Measurements from ENCODE around the gene HECTD2. TPM values are rescaled to one million over a fixed set of nuclear protein-coding genes. Genes with fewer than 3 reads are reported as not detected.
"Not testable (repeated sequence)": the region's sequence is repeated elsewhere in the genome, so short reads cannot be mapped to it uniquely, and the experiment has no call there.

HECTD2 gene
- total RNA-seq, 1 donor from 2014 or later = 8.1 TPM

DNA sequence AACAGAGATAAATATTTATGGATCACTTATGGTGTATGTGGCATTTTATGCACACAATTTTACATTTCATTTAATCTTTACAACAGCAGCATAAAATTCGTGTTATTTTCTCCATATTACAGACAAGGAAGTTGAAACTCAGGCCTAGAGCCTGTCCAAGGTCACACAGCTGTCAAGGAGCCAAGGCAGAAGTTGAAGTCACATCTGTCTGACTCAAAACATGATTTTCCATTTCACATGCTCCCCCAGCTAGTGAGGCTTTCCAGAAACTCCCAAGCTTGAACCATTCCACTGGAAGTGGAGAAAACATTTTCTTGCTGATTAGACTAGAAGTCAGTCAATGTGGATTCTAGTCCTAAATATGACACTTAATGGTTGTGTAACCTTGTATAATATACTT, 110.5 kb downstream of the HECTD2 start:
- ATAC-seq (ENCODE audit: low read depth) = no peak
- no peak for DNase-seq
- peaks cover 3% of the 10 kb centered on the region for H3K9me3 Mint-ChIP-seq
- no peak overlapping the region for H3K4me3 Mint-ChIP-seq
- H3K4me1 Mint-ChIP-seq = no peaks in the 10 kb centered on the region
- intact Hi-C loops (cut with micrococcal nuclease) = no loop called here
- peaks cover 5% of the 10 kb centered on the region for H3K27me3 Mint-ChIP-seq
- ChIA-PET CTCF (no interaction called here), POLR2A (no interaction called here)
- H3K36me3 Mint-ChIP-seq (ENCODE audit: low read depth) = no peaks in the 10 kb centered on the region
- TF ChIP-seq, protein P1, sequence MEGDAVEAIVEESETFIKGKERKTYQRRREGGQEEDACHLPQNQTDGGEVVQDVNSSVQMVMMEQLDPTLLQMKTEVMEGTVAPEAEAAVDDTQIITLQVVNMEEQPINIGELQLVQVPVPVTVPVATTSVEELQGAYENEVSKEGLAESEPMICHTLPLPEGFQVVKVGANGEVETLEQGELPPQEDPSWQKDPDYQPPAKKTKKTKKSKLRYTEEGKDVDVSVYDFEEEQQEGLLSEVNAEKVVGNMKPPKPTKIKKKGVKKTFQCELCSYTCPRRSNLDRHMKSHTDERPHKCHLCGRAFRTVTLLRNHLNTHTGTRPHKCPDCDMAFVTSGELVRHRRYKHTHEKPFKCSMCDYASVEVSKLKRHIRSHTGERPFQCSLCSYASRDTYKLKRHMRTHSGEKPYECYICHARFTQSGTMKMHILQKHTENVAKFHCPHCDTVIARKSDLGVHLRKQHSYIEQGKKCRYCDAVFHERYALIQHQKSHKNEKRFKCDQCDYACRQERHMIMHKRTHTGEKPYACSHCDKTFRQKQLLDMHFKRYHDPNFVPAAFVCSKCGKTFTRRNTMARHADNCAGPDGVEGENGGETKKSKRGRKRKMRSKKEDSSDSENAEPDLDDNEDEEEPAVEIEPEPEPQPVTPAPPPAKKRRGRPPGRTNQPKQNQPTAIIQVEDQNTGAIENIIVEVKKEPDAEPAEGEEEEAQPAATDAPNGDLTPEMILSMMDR (IDR thresholded peaks at IDR 0.05) = no peak
- no peak overlapping the region for H3K27ac Mint-ChIP-seq

DNA sequence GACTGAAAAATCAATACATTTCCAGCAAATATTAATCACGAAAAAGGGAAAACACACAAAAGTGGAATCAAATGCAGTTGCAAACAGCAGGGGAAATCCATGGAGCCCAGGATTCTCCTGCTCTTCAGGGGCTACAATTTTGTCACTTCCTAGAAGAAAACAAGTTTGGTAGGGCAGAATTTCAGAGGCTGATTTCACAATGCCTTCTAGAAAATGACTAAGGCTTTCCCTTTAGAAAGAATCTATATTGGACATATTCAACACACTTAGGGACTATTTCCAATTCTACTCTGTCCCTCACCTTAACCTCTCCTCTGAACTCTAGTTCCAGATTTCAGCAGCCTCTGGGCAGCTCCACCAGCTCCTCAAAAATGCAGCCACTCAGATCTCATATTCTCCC, 111.3 kb downstream of the HECTD2 start:
- no peak overlapping the region for H3K4me3 Mint-ChIP-seq
- peaks cover 3% of the 10 kb centered on the region for H3K9me3 Mint-ChIP-seq
- TF ChIP-seq, protein P1 (IDR thresholded peaks at IDR 0.05) = no peak
- ChIA-PET CTCF (no interaction called here), POLR2A (no interaction called here)
- H3K36me3 Mint-ChIP-seq (ENCODE audit: low read depth) = no peaks in the 10 kb centered on the region
- peaks cover 5% of the 10 kb centered on the region for H3K27me3 Mint-ChIP-seq
- DNase-seq = no peak
- ATAC-seq (ENCODE audit: low read depth) = no peak
- intact Hi-C loops (cut with micrococcal nuclease) = no loop called here
- H3K27ac Mint-ChIP-seq = no peak overlapping the region
- H3K4me1 Mint-ChIP-seq = no peaks in the 10 kb centered on the region

DNA sequence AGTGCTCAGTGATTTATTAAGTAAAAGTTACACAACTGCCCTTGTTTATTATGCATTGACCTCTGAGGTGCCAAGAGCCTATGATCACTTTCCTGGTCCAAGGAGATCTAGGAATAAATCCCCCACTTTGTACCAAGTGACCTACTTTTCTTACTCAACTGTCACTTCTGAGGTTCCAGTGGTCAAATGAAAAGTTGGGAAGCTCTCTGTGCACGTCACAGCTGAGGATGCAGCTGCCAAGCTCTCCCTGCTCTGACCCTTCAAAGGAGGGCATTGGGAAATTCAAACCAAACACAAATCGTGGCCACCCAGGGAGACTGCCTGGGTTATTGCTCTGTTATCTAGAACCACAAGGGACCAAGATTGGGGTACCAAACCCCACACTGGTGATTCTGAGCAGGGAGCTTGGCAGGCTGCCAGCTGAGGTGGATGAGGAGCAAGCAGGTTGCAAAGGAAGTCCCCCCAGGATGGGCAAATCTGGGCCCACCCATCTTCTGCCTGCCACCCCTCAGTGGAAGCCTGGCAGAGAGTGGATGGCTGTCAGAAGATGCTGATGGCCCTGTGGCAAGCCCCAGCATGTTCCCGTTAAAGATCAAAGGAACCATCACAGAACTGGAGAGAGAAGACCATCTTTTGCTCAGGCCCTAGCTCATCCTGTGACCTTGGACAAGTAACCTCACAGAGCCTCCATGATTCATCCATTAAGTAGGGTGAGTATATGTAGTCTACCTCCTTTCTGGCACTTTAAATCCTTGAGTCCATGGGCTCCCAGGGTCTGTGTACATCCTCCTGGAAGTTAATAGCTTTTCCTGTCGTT, 116.0 kb downstream of the HECTD2 start:
- Mint-ChIP-seq H3K4me1 (no peaks in the 10 kb centered on the region), H3K27ac (no peak overlapping the region)

DNA sequence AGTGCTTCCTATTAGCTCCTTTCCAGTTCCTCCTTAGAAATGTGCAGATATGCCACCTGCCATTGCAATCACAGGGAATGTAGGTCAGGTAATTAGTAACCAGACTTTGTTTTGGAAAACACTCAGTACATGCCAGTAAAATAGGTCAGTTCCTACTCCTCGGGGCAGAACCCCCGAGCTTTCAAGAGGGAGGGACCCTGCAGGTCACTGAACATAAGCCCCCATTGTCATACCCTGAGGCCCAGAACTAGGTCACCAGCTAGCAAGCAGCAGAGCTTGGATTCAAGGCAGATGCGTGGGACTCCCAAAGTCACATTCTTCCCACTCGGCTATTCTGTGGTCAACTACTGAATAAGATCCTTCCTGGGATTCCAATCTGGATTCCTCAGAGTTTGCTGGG, 117.9 kb downstream of the HECTD2 start:
- CTCF ChIA-PET = no interaction called here
- H3K36me3 Mint-ChIP-seq (ENCODE audit: low read depth) = no peaks in the 10 kb centered on the region
- H3K4me3 Mint-ChIP-seq = no peak overlapping the region
- DNase-seq (no peak), ATAC-seq (ENCODE audit: low read depth) (no peak)
- TF ChIP-seq, protein P1 (IDR thresholded peaks at IDR 0.05) = no peak
- H3K9me3 Mint-ChIP-seq = no peaks in the 10 kb centered on the region
- H3K4me1 Mint-ChIP-seq = no peaks in the 10 kb centered on the region
- H3K27me3 Mint-ChIP-seq = peaks cover 15% of the 10 kb centered on the region
- H3K27ac Mint-ChIP-seq = no peak overlapping the region
- POLR2A ChIA-PET = no interaction called here
- intact Hi-C loops (cut with micrococcal nuclease) = no loop called here

More for the DNA sequence above, 116.0 kb downstream of the HECTD2 start:
- CTCF ChIA-PET = no interaction called here
- no peaks in the 10 kb centered on the region for H3K36me3 Mint-ChIP-seq (ENCODE audit: low read depth)
- H3K9me3 Mint-ChIP-seq = peaks cover 3% of the 10 kb centered on the region
- H3K4me3 Mint-ChIP-seq = no peak overlapping the region
- ATAC-seq (ENCODE audit: low read depth) (no peak), DNase-seq (no peak)
- intact Hi-C loops (cut with micrococcal nuclease) = no loop called here
- H3K27me3 Mint-ChIP-seq = peaks cover 10% of the 10 kb centered on the region
- POLR2A ChIA-PET = no interaction called here
- TF ChIP-seq, protein P1 (IDR thresholded peaks at IDR 0.05) = no peak

DNA sequence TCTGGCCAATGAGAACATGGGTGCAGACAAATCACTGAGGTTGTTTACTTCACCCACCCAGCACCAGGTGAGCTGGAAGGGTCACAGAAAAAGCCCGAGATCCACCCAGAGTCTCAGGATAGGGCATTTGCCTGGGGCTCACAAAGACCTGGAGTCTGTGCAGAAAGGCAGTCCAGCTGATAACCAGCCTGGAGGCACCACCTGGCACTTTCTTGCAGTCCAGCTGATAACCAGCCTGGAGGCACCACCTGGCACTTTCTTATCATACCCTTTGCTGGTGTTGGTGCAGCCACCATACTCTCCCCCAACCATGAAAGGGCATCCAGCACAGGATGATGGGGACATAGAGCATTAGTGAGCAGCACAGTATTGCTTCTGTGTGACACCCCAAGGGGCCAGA, 118.6 kb downstream of the HECTD2 start:
- POLR2A ChIA-PET = no interaction called here
- TF ChIP-seq, protein P1 (IDR thresholded peaks at IDR 0.05) = no peak
- CTCF ChIA-PET = no interaction called here
- Mint-ChIP-seq H3K27me3 (peaks cover 15% of the 10 kb centered on the region), H3K4me3 (no peak overlapping the region), H3K9me3 (no peaks in the 10 kb centered on the region), H3K27ac (no peak overlapping the region), H3K4me1 (no peaks in the 10 kb centered on the region), H3K36me3 (ENCODE audit: low read depth) (no peaks in the 10 kb centered on the region)
- ATAC-seq (ENCODE audit: low read depth) = no peak
- no peak for DNase-seq
- intact Hi-C loops (cut with micrococcal nuclease) = no loop called here

DNA sequence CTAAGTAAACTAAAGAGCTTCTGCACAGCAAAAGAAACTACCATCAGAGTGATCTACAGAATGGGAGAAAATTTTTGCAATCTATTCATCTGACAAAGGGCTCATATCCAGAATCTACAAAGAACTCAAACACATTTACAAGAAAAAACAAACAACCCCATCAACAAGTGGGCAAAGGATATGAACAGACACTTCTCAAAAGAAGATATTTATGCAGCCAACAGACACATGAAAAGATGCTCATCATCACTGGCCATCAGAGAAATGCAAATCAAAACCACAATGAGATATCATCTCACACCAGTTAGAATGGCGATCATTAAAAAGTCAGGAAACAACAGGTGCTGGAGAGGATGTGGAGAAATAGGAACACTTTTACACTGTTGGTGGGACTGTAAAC, 124.6 kb downstream of the HECTD2 start:
- ATAC-seq (ENCODE audit: low read depth); CTCF ChIA-PET: not testable (repeated sequence)

More for the DNA sequence above, 124.6 kb downstream of the HECTD2 start:
- H3K4me1 Mint-ChIP-seq; DNase-seq; H3K4me3 Mint-ChIP-seq; intact Hi-C loops (cut with micrococcal nuclease); H3K36me3 Mint-ChIP-seq (ENCODE audit: low read depth); H3K9me3 Mint-ChIP-seq; H3K27ac Mint-ChIP-seq; POLR2A ChIA-PET: not testable (repeated sequence)
- peaks cover 13% of the 10 kb centered on the region for H3K27me3 Mint-ChIP-seq

Data from activated B cell treated with CpG ODN at 0.5 μM for 24 hours (primary cell).